Panc1 (cell line): ENCODE data around the gene STPG4.

ENCODE experiments used
- POLR2AphosphoS5 ChIP-seq: IDR thresholded peaks from 2 replicates; pipeline ENCODE4 v1.6.1; 2012; ENCODE audit warnings: mild to moderate bottlenecking, low read depth, low read length, moderate library complexity
- SIN3A ChIP-seq: IDR thresholded peaks from 2 replicates; pipeline ENCODE4 v1.6.1; 2012; ENCODE audit warnings: low read depth, mild to moderate bottlenecking, low read length, moderate library complexity, borderline replicate concordance; ENCODE audit not compliant: insufficient read depth
- TF ChIP-seq, protein P1 (sequence below), 2 experiments: IDR thresholded peaks; 2 replicates each; pipeline ENCODE4 v1.6.1; 2011 to 2012; ENCODE audit warnings: low read depth in 2 of 2, control low read depth in 1 of 2, low read length in 1 of 2, mild to moderate bottlenecking in 1 of 2, moderate library complexity in 1 of 2; ENCODE audit not compliant: insufficient read depth in 1 of 2
- TF ChIP-seq, protein P2 (sequence below): fragments of 450-650 bp; IDR thresholded peaks from 2 replicates; pipeline ENCODE4 v1.5.1; 2017; ENCODE audit warnings: mild to moderate bottlenecking

DNA sequence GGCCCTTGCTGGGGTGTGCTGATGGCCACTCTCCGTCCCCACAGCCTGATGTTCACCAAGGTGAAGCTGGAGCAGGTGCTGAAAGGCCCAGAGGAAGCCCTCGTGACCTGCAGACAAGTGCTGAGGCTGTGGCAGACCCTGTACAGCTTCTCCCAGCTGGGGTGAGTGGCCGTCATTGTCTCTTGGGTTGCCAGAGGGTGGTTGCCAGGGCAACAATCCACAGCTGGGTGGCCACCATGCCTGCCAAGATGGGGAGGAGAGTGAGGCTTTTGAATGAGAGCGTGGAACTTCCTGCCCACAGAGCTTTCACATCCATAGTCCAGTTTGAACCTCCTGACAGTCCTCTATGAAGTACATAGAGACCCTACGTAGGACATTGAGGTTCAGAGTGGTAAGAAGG is 108.8 kb downstream of the STPG4 start:
- TF ChIP-seq, protein P1, sequence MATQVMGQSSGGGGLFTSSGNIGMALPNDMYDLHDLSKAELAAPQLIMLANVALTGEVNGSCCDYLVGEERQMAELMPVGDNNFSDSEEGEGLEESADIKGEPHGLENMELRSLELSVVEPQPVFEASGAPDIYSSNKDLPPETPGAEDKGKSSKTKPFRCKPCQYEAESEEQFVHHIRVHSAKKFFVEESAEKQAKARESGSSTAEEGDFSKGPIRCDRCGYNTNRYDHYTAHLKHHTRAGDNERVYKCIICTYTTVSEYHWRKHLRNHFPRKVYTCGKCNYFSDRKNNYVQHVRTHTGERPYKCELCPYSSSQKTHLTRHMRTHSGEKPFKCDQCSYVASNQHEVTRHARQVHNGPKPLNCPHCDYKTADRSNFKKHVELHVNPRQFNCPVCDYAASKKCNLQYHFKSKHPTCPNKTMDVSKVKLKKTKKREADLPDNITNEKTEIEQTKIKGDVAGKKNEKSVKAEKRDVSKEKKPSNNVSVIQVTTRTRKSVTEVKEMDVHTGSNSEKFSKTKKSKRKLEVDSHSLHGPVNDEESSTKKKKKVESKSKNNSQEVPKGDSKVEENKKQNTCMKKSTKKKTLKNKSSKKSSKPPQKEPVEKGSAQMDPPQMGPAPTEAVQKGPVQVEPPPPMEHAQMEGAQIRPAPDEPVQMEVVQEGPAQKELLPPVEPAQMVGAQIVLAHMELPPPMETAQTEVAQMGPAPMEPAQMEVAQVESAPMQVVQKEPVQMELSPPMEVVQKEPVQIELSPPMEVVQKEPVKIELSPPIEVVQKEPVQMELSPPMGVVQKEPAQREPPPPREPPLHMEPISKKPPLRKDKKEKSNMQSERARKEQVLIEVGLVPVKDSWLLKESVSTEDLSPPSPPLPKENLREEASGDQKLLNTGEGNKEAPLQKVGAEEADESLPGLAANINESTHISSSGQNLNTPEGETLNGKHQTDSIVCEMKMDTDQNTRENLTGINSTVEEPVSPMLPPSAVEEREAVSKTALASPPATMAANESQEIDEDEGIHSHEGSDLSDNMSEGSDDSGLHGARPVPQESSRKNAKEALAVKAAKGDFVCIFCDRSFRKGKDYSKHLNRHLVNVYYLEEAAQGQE (IDR thresholded peaks at IDR 0.05; ENCODE audit: insufficient read depth in 1 of 2, low read depth in 2 of 2, low read length in 1 of 2), result no peak
- TF ChIP-seq, protein P2, sequence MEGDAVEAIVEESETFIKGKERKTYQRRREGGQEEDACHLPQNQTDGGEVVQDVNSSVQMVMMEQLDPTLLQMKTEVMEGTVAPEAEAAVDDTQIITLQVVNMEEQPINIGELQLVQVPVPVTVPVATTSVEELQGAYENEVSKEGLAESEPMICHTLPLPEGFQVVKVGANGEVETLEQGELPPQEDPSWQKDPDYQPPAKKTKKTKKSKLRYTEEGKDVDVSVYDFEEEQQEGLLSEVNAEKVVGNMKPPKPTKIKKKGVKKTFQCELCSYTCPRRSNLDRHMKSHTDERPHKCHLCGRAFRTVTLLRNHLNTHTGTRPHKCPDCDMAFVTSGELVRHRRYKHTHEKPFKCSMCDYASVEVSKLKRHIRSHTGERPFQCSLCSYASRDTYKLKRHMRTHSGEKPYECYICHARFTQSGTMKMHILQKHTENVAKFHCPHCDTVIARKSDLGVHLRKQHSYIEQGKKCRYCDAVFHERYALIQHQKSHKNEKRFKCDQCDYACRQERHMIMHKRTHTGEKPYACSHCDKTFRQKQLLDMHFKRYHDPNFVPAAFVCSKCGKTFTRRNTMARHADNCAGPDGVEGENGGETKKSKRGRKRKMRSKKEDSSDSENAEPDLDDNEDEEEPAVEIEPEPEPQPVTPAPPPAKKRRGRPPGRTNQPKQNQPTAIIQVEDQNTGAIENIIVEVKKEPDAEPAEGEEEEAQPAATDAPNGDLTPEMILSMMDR, result no peak
- TF ChIP-seq POLR2AphosphoS5 (no peak), SIN3A (no peak)
